ENCODE measurements around the gene PACRG. TPM values are rescaled to one million over a fixed set of nuclear protein-coding genes. Genes with fewer than 3 reads are reported as not detected.
A peak's percentile ranks its signal among the peaks of the same experiment; 100 is the strongest.

PACRG gene
- total and polyA plus RNA-seq, 2 of the 13 experiments (the other 11 are each of a cell fraction or from before 2014, with no cell fraction given), result 0.13 TPM; not detected in 1

- TF ChIP-seq ZNF318 (CRISPR knock-in tag; IDR thresholded peaks at IDR 0.05) (peak; percentile 56; the same call in 1 of the 2 replicates), MYPOP (CRISPR knock-in tag; IDR thresholded peaks at IDR 0.05) (peak; percentile 79; the same call in 1 of the 2 replicates), KDM2A (CRISPR knock-in tag; IDR thresholded peaks at IDR 0.05; ENCODE audit: borderline replicate concordance, low read depth) (peak; percentile 81), ZNF605 (CRISPR knock-in tag; IDR thresholded peaks at IDR 0.05) (peak; percentile 82), ZBTB25 (CRISPR knock-in tag; IDR thresholded peaks at IDR 0.05) (no peak; the same call in 1 of the 2 replicates), TFDP2 (CRISPR knock-in tag; IDR thresholded peaks at IDR 0.05) (peak; percentile 26), ZNF513 (CRISPR knock-in tag; conservative IDR thresholded peaks at IDR 0.05) (0 out of 2 replicates have a peak, but pooled peaks have one; percentile 64), GATAD1 (CRISPR knock-in tag; IDR thresholded peaks at IDR 0.05) (peak; percentile 70), CREB3 (CRISPR knock-in tag; IDR thresholded peaks at IDR 0.05) (no peak), ZNF468 (CRISPR knock-in tag; IDR thresholded peaks at IDR 0.05) (peak; percentile 86; the same call in 1 of the 2 replicates), CAMTA2 (CRISPR knock-in tag; IDR thresholded peaks at IDR 0.05; ENCODE audit: borderline replicate concordance) (peak; percentile 85; the same call in 1 of the 2 replicates), MLX (CRISPR knock-in tag; IDR thresholded peaks at IDR 0.05) (0 out of 2 replicates have a peak, but pooled peaks have one; percentile 17)
Measured at GRCh38 chr6:162727322-162728182, at the start of gene PACRG, which contains the start of gene PRKN (continued).
